ENCODE measurements around the gene PTPRK. TPM values are rescaled to one million over a fixed set of nuclear protein-coding genes. Genes with fewer than 3 reads are reported as not detected.

PTPRK gene
- total RNA-seq, 1 donor from 2014 or later = 48.4 TPM

DNA sequence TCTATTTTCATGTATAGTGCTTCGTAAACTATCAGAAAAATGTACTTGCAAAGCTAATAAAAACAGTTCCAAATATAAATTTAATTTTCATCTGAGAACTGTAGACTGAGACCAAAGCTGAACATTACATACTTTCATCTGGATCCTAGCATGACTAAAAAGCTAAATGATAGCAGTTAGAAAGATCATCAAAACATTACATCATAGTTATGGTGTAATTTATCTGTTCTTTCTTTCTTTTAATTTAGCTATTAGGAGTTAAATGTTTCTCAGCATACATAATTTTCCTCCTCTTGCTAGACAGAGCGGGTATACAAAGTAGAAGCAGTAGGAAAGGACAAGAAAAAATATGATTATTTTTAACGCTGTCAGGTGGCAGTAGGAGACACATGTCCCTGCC is 455.3 kb downstream of the PTPRK start:
- TF ChIP-seq, protein P1, sequence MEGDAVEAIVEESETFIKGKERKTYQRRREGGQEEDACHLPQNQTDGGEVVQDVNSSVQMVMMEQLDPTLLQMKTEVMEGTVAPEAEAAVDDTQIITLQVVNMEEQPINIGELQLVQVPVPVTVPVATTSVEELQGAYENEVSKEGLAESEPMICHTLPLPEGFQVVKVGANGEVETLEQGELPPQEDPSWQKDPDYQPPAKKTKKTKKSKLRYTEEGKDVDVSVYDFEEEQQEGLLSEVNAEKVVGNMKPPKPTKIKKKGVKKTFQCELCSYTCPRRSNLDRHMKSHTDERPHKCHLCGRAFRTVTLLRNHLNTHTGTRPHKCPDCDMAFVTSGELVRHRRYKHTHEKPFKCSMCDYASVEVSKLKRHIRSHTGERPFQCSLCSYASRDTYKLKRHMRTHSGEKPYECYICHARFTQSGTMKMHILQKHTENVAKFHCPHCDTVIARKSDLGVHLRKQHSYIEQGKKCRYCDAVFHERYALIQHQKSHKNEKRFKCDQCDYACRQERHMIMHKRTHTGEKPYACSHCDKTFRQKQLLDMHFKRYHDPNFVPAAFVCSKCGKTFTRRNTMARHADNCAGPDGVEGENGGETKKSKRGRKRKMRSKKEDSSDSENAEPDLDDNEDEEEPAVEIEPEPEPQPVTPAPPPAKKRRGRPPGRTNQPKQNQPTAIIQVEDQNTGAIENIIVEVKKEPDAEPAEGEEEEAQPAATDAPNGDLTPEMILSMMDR (IDR thresholded peaks at IDR 0.05; ENCODE audit: insufficient read depth, low read length, severe bottlenecking) = no peak
- Histone ChIP-seq H3K27me3 (ENCODE audit: control insufficient read depth, insufficient read depth, low read length) (no peaks in the 10 kb centered on the region), H3K4me3 (ENCODE audit: low read depth, low read length) (no peak overlapping the region), H3K36me3 (ENCODE audit: control insufficient read depth, insufficient read depth, low read length) (peaks cover 7% of the 10 kb centered on the region)
- no peak for DNase-seq (ENCODE audit: low read depth)
- FAIRE-seq = no peak

DNA sequence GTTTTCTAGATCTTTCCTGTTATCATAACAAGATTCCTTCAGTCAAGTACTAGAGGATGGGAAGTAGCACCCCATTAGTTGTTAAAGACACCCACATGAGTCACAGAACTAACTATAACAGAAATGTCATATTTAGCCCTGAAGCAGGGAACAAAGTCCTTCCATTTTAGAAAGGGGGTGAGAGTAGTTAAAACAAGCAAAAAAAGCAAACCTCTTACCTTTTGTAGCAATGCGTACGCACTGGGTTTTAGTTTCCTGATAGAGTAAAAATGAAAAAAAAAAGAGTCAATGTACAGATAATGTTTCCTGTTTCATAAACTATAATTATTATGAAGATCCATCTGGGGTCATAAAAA is 455.9 kb downstream of the PTPRK start:
- Histone ChIP-seq H3K4me3 (ENCODE audit: low read depth, low read length) (no peak overlapping the region), H3K36me3 (ENCODE audit: control insufficient read depth, insufficient read depth, low read length) (peaks cover 7% of the 10 kb centered on the region), H3K27me3 (ENCODE audit: control insufficient read depth, insufficient read depth, low read length) (no peaks in the 10 kb centered on the region)
- FAIRE-seq (no peak), DNase-seq (ENCODE audit: low read depth) (no peak)
- TF ChIP-seq, protein P1 (IDR thresholded peaks at IDR 0.05; ENCODE audit: insufficient read depth, low read length, severe bottlenecking) = no peak

DNA sequence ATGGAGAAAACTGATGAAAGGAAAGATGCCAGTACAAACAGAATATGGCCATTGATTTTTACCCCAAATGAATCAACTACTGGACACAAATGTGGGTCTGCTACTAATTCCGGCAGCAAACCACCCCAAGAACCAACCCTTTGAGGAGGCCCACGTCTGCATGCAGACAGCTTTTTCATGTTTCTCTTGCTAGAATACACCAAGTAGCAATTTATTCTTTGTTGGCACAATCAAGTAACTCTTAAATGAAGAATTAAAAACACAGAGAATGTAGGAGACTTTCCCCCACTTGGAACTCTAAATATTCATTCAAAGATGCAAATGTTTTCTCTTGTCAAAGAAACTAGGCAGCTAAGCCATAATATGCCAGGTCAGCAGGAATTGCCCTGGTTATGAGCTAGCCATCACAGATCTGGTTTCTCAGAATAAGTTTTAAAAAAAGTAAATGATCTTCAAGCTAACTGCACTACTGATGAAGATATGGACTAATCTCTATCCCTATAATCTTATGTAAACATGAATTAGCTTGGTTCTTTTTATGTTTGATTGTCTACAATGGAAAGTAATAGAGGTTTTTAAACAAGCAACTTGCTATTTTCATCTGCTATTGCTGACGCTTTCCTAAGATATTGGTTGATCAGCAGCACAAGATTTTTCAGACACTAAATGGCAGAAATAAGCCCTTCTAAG is 456.4 kb downstream of the PTPRK start:
- peaks cover 7% of the 10 kb centered on the region for H3K36me3 ChIP-seq (ENCODE audit: control insufficient read depth, insufficient read depth, low read length)
- no peak overlapping the region for H3K4me3 ChIP-seq (ENCODE audit: low read depth, low read length)
- no peaks in the 10 kb centered on the region for H3K27me3 ChIP-seq (ENCODE audit: control insufficient read depth, insufficient read depth, low read length)
- DNase-seq (ENCODE audit: low read depth) (no peak), FAIRE-seq (no peak)
- TF ChIP-seq, protein P1 (IDR thresholded peaks at IDR 0.05; ENCODE audit: insufficient read depth, low read length, severe bottlenecking) = no peak

DNA sequence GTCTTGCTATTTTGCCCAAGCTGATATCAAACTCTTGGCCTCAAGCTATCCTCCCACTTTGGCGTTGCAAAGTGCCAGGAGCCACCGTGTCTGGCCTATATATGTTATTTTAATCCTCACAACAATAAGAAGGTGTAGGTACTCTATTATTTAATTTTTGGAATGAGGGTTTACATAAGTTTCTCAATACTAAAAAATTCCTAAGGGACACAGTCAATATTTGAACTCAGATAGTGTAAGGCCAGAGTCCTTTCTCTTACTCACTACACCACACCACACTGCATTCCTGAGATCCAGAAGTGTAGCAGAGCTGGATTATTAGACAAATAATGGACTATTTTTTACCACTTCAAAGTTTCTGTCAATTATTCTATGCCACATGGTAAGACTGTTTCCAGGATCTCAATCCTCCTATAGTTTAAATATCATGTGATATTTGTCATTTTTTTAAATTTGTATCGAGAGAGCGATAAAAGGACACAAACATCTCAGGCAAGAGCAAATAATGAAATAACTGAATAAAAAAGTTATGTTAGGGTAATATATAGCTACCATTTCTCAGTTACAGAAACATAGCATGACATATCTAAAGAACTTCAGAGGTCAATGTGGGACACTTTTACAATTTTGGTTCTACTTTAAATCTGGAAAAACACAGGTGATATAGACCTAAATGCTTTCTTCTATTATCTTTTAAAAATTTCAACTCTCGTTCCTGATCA is 457.4 kb downstream of the PTPRK start:
- TF ChIP-seq, protein P1 (IDR thresholded peaks at IDR 0.05; ENCODE audit: insufficient read depth, low read length, severe bottlenecking) = no peak
- Histone ChIP-seq H3K27me3 (ENCODE audit: control insufficient read depth, insufficient read depth, low read length) (no peaks in the 10 kb centered on the region), H3K4me3 (ENCODE audit: low read depth, low read length) (no peak overlapping the region), H3K36me3 (ENCODE audit: control insufficient read depth, insufficient read depth, low read length) (peaks cover 7% of the 10 kb centered on the region)
- DNase-seq (ENCODE audit: low read depth) (peak; percentile 15), FAIRE-seq (no peak)

DNA sequence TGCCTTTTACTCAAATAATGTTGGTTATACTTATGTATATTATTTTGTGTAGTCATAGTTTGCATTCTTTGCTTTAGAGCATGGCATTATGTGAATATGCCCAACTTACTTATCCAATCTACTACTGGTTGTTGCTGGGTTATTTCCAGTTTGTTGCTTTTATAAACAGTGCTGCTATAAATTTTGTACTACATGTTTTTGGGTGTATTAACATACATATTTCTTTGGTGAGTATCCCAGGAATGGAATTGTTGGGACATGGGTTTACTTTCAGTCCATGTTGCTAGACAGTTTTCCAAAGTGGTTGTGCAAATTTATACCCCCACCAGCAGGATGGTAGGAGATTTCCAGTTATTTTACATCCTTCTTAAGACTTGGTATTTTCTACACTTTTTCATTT is 462.5 kb downstream of the PTPRK start:
- no peak for DNase-seq (ENCODE audit: low read depth)
- FAIRE-seq = no peak
- H3K4me3 ChIP-seq (ENCODE audit: low read depth, low read length) = no peak overlapping the region
- TF ChIP-seq, protein P1 (IDR thresholded peaks at IDR 0.05; ENCODE audit: insufficient read depth, low read length, severe bottlenecking) = no peak
- peaks cover 3% of the 10 kb centered on the region for H3K36me3 ChIP-seq (ENCODE audit: control insufficient read depth, insufficient read depth, low read length)
- H3K27me3 ChIP-seq (ENCODE audit: control insufficient read depth, insufficient read depth, low read length) = no peaks in the 10 kb centered on the region

All from bronchial epithelial cell (primary cell).